ENCODE results near the gene AAMDC.

GRCh38 chr11:77820565-77821348 is at the start of gene AAMDC, which contains the start of gene RSF1:
- TF ChIP-seq, protein P1, sequence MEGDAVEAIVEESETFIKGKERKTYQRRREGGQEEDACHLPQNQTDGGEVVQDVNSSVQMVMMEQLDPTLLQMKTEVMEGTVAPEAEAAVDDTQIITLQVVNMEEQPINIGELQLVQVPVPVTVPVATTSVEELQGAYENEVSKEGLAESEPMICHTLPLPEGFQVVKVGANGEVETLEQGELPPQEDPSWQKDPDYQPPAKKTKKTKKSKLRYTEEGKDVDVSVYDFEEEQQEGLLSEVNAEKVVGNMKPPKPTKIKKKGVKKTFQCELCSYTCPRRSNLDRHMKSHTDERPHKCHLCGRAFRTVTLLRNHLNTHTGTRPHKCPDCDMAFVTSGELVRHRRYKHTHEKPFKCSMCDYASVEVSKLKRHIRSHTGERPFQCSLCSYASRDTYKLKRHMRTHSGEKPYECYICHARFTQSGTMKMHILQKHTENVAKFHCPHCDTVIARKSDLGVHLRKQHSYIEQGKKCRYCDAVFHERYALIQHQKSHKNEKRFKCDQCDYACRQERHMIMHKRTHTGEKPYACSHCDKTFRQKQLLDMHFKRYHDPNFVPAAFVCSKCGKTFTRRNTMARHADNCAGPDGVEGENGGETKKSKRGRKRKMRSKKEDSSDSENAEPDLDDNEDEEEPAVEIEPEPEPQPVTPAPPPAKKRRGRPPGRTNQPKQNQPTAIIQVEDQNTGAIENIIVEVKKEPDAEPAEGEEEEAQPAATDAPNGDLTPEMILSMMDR (IDR thresholded peaks at IDR 0.05 in 2 of 3, conservative IDR thresholded peaks at IDR 0.05 in 1 of 3; ENCODE audit: control insufficient read depth in 2 of 3, extremely low read depth in 1 of 3, insufficient read depth in 1 of 3, low read depth in 3 of 3, low read length in 3 of 3), result peak; percentile 67 to 82 (median 77)
- TF ChIP-seq RELA (IDR thresholded peaks at IDR 0.05; ENCODE audit: borderline replicate concordance, partially characterized antibody), result no peak
- no peak; the same call in 1 of the 2 replicates for TF ChIP-seq ZNF24 (IDR thresholded peaks at IDR 0.05)
- no peak for TF ChIP-seq NRF1 (conservative IDR thresholded peaks at IDR 0.05; ENCODE audit: low read depth, low read length)
